Anterior cingulate cortex (tissue), 58 donors: ENCODE results near the gene PRR16.

ENCODE experiments used
- DNase-seq, 58 donors: peaks; one replicate each; lab custom pipeline; 2025; lab: John Stamatoyannopoulos, UW

PRR16 gene

DNA sequence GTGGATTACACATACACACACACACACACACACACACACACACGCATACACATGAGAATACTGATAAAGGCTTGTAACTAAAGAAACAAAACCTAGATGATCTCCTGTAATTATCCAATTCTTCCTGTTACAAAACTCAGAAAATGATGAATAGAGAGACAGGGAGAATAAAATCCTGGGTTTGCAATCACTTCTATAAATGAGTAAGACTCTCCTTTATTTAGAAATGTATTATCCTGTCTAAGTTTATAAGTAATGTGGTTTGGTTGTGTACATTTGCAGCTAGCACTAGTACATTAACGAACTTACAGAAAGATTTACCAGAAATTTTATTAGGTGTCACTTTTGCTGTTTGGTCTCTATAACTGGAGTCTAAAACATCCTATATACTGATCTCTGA lies 2.8 kb upstream of the PRR16 start:
- no peak for DNase-seq

GRCh38 chr5:120463006-120463680 lies 957 bp upstream of the PRR16 start:
- no peak for DNase-seq

DNA sequence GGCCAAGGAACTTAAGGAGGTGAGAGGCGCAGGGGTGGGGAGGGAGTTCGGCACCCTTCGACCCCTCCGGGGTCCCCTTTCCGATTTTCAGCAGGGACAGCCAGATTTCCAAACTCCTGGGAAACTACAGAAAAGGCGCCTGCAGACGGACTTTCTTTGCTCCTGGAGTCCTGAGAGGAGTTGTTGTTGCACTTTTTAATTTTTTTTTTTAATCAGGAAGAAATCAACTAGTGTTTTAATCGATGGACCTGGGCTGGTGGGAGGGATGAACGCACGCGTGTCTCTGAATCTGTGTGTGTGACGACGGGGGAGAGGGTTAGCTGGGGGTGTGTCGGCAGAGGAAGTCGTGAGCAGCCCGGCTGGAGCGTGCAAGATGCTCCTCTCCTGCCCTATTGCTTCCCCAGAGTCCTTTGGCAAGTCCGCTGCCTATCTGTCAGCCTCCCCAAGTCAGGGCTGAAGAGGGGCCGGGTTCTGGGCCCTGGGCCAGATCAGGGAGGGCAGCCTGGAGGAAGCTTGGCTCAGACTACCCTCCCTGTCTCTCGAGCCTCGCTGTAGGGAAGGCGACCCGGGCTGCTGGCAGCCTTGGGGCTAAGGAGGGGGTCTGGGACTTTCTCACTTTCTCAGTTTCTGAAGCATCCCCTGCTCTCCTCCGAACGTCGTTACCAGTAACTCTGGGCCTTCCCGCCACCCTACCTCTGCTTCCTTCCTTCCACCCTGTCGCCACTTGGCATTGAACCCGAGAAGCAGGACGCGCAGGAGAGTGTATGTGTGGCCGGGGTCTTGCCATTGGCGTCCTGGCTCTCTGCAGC lies 731 bp downstream of the PRR16 start:
- peak in 25 of 58 donors; percentile 2 to 71 (median 20) for DNase-seq

DNA sequence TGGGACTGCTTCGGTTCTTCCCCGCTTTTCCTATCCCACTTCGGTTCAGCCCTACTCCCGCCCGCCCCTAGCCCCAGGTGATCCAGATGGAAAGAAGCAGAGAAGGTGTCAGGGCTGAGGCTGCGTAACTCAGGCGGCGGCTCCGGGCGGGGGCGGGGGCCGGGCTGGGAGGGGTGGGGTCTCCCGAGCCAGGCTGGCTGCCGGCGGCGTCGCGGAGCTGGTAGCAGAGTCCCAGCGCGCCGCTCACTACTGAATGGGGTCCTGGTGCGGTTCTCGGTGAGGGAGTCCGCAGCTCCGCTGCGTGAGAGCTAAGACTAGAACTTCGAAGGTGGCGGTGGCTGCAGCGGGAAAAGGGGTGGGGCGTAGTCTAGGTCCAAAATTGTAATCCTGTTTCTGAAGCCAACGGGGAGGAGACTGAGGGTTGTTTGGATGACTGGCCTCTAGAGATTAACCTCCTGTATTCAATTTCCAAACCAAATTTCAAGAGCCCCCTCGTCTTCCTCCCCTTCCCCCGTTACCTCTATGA lies 1.4 kb downstream of the PRR16 start:
- peak in 43 of 58 donors; percentile 2 to 75 (median 25) for DNase-seq

DNA sequence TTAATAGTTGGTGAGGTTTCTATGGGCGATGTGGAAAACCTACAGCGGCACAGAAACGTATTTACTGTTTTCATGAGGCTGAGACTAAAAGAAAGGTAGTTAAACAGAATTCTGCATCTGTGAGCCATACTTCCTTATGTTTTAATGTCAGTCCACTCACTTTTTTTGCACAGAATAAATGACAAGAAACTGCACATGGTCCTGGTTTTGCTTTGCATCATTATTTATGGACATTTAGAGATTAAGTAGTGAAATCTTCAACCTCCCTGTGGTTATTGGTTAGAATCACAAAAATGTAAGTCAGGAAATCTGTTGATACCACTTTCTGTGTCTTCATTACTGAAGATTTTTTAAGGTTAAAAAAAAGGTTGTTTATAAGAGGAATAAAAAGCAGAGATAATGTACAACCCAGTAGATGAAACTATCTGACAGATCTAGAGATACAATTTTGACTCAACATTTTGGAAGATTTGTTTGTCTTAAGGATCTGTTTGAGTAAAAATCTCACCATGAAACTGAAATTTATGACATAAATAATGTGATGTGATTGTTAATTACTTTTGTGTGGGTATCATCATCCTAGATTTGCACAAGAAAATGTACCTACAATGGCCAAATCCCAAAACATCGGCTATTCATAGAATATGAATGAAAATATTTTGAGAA lies 2.4 kb downstream of the PRR16 start:
- no peak for DNase-seq

DNA sequence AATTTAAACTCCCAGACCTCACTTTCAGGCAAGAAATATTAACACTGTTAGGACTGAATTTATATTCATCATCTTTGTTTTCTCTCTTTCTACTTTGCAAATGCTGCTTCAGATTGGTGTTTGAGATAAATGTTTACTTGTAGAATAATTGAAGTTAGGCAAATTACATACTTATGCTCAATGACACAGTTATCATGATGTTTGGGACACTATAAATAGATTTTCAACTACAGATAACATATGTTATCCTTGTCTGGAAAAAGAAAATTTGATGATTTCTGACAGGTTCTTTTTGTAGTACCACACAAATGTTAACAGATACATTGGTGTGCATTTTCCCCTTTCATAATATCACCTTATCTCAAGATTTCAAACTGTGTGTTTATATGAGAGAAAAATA lies 7.9 kb downstream of the PRR16 start:
- no peak for DNase-seq

GRCh38 chr5:120472911-120473310 lies 8.8 kb downstream of the PRR16 start:
- no peak for DNase-seq

- DNase-seq = no peak
These were observed 9.2 kb downstream of the PRR16 start for GRCh38 chr5:120473332-120473731.

- DNase-seq = no peak
These were observed 12.0 kb downstream of the PRR16 start for GRCh38 chr5:120476063-120476462.

- DNase-seq = no peak
These were observed 15.0 kb downstream of the PRR16 start for GRCh38 chr5:120479066-120479465.

DNA sequence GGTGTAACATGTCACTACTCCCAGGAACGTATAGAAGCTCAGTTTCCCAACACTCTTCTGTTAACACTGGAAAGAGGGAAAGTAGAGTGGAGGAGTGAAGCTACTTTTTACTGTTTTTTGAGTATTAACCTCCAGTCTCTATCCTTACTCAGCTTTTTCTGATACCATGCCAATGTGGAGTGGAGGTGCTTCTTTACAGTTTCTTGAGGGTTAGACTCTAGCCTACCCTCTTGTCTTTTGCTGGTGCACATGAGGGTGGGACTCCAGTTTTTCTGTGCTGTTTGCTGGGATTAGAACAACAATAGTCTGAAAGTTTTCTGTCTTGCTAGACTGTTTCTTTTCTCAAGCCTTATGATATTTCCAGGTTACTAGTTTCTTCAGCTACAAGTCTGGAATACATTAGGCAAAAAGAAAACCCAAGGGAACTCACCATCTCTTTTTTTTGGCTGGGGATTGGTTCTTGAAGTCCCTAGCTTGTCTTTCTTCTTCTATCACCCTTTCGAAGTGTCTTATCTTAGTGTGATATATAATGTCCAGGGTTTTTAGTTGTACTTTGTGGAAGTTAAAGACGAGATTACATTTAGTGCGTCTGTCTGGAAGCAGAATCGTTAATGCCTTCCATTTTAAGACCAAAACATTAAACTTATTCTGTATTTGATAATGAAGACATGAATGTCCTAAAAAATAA lies 35.9 kb downstream of the PRR16 start:
- DNase-seq = no peak

DNA sequence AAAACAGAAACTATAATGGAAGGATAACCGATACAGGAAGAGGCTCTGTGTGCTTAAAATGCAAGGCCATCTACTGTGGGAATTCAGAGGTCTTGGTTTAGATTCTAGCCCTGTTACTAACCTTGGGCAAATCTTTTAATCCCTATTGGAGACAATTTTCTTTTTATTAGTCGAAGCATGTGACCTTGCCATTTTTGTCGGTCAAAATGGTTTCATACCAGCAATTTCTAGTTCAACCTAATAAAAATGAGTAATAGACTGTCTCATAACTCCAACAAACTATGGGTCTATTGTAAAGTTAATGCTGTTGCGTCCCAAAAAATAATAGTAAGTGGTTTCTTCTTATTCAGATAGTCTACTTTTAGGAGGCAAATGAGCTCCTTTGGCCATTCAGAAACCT lies 38.4 kb downstream of the PRR16 start:
- DNase-seq = no peak

GRCh38 chr5:120503341-120503740 lies 39.2 kb downstream of the PRR16 start:
- no peak for DNase-seq

GRCh38 chr5:120504057-120504456 lies 40.0 kb downstream of the PRR16 start:
- no peak for DNase-seq

GRCh38 chr5:120507197-120507596 lies 43.1 kb downstream of the PRR16 start:
- no peak for DNase-seq

DNA sequence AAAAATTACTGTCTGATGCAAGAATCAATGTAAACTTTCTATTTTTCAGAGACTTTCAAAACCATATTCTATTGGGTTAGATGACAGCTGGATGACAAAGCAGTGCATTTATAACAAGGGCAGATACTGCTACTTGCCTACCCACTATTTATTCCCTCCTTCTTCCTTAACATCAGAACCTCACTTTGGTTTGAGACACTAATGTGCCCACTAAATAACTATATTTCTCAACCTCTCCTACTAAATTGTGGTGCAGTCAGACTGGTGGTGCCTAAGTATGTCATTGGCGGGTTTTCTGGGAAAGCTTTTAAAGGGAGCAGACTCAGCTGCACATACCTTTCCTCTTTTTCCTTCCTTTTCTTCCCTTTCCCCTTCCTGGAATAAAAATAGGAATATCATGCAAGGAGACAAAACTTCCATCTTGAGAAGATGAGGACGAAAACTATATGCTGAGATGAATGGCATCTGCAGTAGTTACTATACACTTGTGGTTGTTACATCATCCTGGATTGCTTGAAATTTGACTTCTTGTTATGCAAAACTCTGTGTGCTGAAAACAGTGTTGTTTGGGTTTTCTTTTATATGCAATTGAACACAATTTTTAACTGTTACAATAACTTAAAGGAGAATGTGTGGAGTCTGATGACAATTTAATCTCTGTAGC lies 43.8 kb downstream of the PRR16 start:
- DNase-seq = no peak

DNA sequence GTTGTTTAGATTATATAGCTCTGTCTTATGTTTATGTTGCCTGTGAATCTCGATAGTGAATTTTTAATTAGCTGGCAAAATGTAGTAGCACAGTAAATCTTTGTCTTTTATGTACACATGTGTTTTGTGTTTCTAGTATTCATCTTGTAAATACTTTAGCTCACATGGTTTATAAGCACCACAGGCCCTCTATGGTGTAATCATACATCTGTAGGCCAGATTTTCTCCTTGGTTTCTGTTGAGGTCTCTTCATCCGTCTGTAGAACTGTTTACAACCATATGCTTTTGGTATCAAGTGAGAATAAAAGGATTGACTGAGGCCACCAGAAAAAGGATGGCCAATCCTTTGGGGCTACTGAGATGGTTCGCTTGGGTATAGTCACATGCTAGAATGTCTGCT lies 45.0 kb downstream of the PRR16 start:
- DNase-seq = no peak

DNA sequence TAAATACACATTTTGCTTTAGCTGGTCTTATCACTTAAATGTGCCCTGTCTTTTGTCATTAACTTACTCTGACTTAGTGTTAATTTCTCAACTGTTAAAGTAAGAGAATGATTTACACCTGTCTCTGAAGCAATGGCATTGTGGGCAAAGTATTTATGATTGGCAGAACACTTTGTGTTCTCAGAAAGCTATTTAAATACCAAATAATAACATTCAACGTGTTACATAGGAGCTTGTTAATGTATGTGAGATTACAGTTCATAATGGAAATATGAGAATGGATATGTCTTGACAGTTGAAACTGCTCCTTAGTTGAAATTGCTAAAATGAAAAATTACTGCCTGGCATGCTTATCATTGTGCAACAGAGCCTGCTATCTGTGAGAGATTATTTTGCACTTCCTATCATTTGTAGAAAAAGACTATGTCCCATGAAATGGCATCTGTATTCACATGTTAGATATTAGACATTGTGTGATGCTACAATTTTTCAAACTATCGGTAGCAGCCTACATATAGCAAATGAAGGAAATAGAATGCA lies 46.1 kb downstream of the PRR16 start:
- no peak for DNase-seq

- no peak for DNase-seq
These were observed 47.0 kb downstream of the PRR16 start for GRCh38 chr5:120510994-120511686.
